Measurements from ENCODE around the gene SIGLEC7. TPM values are rescaled to one million over a fixed set of nuclear protein-coding genes. Genes with fewer than 3 reads are reported as not detected.

Gene SIGLEC7
- not detected in 5 replicates for total RNA-seq (2022; extraction: Qiagen RNA extraction)

DNA sequence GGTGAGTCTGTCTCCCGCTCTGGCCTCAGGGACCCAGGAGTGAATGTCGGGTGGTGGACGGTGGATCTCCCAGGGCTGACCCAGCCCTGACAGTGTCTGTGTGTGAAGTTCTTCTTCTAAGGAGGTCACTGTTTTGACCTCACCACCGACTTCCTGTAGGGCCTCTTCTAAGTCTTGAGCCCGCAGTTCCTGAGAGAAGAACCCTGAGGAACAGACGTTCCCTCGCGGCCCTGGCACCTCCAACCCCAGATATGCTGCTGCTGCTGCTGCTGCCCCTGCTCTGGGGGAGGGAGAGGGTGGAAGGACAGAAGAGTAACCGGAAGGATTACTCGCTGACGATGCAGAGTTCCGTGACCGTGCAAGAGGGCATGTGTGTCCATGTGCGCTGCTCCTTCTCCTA is at the start of gene SIGLEC7:
TSS of gene SIGLEC7 (plus strand) at position 183 of the 400 bp plus-strand sequence. CDS start at position 252, 69 bp downstream.

DNA sequence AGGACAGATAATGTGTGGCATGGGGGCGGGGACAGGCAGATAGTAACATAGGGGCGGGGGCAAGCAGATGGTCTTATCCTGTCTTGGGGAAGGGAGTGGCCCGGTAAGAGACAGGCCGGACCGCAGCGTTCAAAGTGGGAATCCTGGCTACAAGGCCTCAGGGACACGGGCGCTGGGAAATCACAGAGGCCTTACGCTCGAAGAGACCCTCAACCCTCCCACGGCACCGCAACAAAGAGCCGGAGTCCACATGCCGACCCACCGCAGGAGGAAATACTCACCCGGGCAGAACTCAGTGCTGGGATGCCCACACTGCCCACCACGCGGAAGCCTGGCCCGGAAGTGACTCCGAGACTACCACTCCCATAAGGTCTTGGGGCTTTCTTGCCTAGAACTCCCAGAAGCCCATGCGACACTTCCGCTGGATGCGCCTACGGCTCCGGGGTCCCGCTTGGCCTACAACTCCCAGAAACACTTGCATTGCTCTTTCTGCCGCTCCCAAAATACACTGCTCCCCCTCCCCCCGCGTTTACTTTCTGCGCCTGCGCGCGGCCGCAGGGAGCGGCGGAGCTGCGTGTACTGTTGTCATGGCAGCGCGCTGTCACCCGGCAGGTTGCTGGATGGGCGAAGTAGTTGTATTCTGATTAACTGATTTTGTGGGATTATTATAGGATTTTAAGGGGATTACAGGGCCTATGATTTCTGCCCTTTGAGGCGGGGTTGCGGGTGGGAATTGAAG is 33.9 kb upstream of the SIGLEC7 start, which contains the start of gene CTU1:
TSS of gene CTU1 (minus strand) at position 344 of the 739 bp plus-strand sequence. CDS start 3,840 bp downstream, outside the sequence.

DNA sequence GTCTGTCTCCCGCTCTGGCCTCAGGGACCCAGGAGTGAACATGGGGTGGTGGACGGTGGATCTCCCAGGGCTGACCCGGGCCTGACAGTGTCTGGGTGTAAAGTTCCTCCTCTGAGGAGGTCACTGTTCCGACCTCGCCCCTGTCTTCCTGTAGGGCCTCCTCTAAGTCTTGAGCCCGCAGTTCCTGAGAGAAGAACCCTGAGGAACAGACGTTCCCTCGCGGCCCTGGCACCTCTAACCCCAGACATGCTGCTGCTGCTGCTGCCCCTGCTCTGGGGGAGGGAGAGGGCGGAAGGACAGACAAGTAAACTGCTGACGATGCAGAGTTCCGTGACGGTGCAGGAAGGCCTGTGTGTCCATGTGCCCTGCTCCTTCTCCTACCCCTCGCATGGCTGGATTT is 17.4 kb upstream of the SIGLEC7 start, which contains the start of gene SIGLEC9:
TSS of gene SIGLEC9 (plus strand) at position 178 of the 400 bp plus-strand sequence. CDS start at position 247, 69 bp downstream.

Other genes starting within 250 kb of the SIGLEC7 start
- gene KLK4, start 230.9 kb upstream of the SIGLEC7 start, total RNA-seq (2022; extraction: Qiagen RNA extraction) = 0.16 to 0.30 TPM in 2 of 5 replicates, not detected in the others
- gene KLK5, start 189.3 kb upstream of the SIGLEC7 start, total RNA-seq (2022; extraction: Qiagen RNA extraction) = not detected in 5 replicates
- 0.19 to 0.51 TPM (median 0.36 TPM) in 5 replicates for gene KLK6, start 172.7 kb upstream of the SIGLEC7 start, total RNA-seq (2022; extraction: Qiagen RNA extraction)
- gene KLK7, start 158.4 kb upstream of the SIGLEC7 start, total RNA-seq (2022; extraction: Qiagen RNA extraction) = not detected in 5 replicates
- gene KLK8, start 140.7 kb upstream of the SIGLEC7 start, total RNA-seq (2022; extraction: Qiagen RNA extraction) = not detected in 5 replicates
- 0.13 to 0.58 TPM (median 0.29 TPM) in 5 replicates for gene KLK10, start 122.6 kb upstream of the SIGLEC7 start, total RNA-seq (2022; extraction: Qiagen RNA extraction)
- gene KLK11, start 115.7 kb upstream of the SIGLEC7 start, total RNA-seq (2022; extraction: Qiagen RNA extraction) = not detected in 5 replicates
- gene KLK12, start 107.3 kb upstream of the SIGLEC7 start, total RNA-seq (2022; extraction: Qiagen RNA extraction) = not detected in 5 replicates
- gene KLK13, start 77.2 kb upstream of the SIGLEC7 start, total RNA-seq (2022; extraction: Qiagen RNA extraction) = 0.15 TPM in 1 of 5 replicates, not detected in the others
- 0.20 to 0.55 TPM (median 0.43 TPM) in 5 replicates for gene KLK14, start 59.4 kb upstream of the SIGLEC7 start, total RNA-seq (2022; extraction: Qiagen RNA extraction)
- 4.4 to 14.5 TPM (median 14.3 TPM) in 5 replicates for gene CTU1, start 33.9 kb upstream of the SIGLEC7 start, total RNA-seq (2022; extraction: Qiagen RNA extraction)
- 0.09 TPM in 1 of 5 replicates, not detected in the others for gene SIGLEC9, start 17.4 kb upstream of the SIGLEC7 start, total RNA-seq (2022; extraction: Qiagen RNA extraction)
- gene CD33, start 82.8 kb downstream of the SIGLEC7 start, total RNA-seq (2022; extraction: Qiagen RNA extraction) = 0.15 TPM in 2 of 5 replicates, not detected in the others
- gene SIGLECL1, start 108.8 kb downstream of the SIGLEC7 start, total RNA-seq (2022; extraction: Qiagen RNA extraction) = not detected in 5 replicates
- 0.06 to 0.09 TPM (median 0.08 TPM) in 4 of 5 replicates, not detected in the other for gene IGLON5, start 169.3 kb downstream of the SIGLEC7 start, total RNA-seq (2022; extraction: Qiagen RNA extraction)
- 9.6 to 14.1 TPM (median 13.8 TPM) in 5 replicates for gene VSIG10L, start 199.8 kb downstream of the SIGLEC7 start, total RNA-seq (2022; extraction: Qiagen RNA extraction)
- 227 to 265 TPM (median 239 TPM) in 5 replicates for gene ETFB, start 224.1 kb downstream of the SIGLEC7 start, total RNA-seq (2022; extraction: Qiagen RNA extraction)
- gene CLDND2, start 226.7 kb downstream of the SIGLEC7 start, total RNA-seq (2022; extraction: Qiagen RNA extraction) = 4.6 to 14.2 TPM (median 13.0 TPM) in 5 replicates
- not detected in 5 replicates for gene NKG7, start 230.4 kb downstream of the SIGLEC7 start, total RNA-seq (2022; extraction: Qiagen RNA extraction)
- not detected in 5 replicates for gene LIM2, start 245.7 kb downstream of the SIGLEC7 start, total RNA-seq (2022; extraction: Qiagen RNA extraction)
- not detected in 5 replicates for gene C19orf84, start 248.3 kb downstream of the SIGLEC7 start, total RNA-seq (2022; extraction: Qiagen RNA extraction)

All from A549 treated with Mapracorat at 1 μM for 4 hours (cell line).